ENCODE measurements around the gene ABRACL. TPM values are rescaled to one million over a fixed set of nuclear protein-coding genes. Genes with fewer than 3 reads are reported as not detected.

The ABRACL gene
- total and polyA plus RNA-seq, 2 donors (not counting 1 experiment from before 2014, with no cell fraction given) = 13.6 to 22.6 TPM

GRCh38 chr6:139006477-139006876, 22.1 kb upstream of the ABRACL start:
- no peaks in the 10 kb centered on the region for H3K27me3 Mint-ChIP-seq
- H3K4me3 ChIP-seq (ENCODE audit: control extremely low read depth in 1 of 5, extremely low read depth in 1 of 5, insufficient read depth in 1 of 5, low read depth in 2 of 5, low read length in 4 of 5) = no peak overlapping the region
- no peak overlapping the region for H2AFZ ChIP-seq (ENCODE audit: insufficient read depth, low read depth, low read length, poor library complexity, severe bottlenecking)
- ATAC-seq (ENCODE audit: low read depth) (no peak), DNase-seq (no peak)
- H4K20me1 ChIP-seq (ENCODE audit: control insufficient read depth, insufficient read depth, low read length, poor library complexity, severe bottlenecking) = no peaks in the 10 kb centered on the region
- no peaks in the 10 kb centered on the region for H3K36me3 ChIP-seq (replicated peaks in 1 of 2; ENCODE audit: control extremely low read depth in 1 of 2, control insufficient read depth in 1 of 2, extremely low read depth in 1 of 2, insufficient read depth in 2 of 2, low read length in 1 of 2)
- no peak overlapping the region for H3K27ac ChIP-seq (ENCODE audit: low read length in 2 of 2)
- TF ChIP-seq, protein P1, sequence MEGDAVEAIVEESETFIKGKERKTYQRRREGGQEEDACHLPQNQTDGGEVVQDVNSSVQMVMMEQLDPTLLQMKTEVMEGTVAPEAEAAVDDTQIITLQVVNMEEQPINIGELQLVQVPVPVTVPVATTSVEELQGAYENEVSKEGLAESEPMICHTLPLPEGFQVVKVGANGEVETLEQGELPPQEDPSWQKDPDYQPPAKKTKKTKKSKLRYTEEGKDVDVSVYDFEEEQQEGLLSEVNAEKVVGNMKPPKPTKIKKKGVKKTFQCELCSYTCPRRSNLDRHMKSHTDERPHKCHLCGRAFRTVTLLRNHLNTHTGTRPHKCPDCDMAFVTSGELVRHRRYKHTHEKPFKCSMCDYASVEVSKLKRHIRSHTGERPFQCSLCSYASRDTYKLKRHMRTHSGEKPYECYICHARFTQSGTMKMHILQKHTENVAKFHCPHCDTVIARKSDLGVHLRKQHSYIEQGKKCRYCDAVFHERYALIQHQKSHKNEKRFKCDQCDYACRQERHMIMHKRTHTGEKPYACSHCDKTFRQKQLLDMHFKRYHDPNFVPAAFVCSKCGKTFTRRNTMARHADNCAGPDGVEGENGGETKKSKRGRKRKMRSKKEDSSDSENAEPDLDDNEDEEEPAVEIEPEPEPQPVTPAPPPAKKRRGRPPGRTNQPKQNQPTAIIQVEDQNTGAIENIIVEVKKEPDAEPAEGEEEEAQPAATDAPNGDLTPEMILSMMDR (IDR thresholded peaks at IDR 0.05) = no peak
- TF ChIP-seq EZH2 (IDR thresholded peaks at IDR 0.05; ENCODE audit: borderline replicate concordance, insufficient read depth, low read depth, low read length, poor library complexity, severe bottlenecking) = no peak
- no peak overlapping the region for H3K27ac Mint-ChIP-seq
- H3K9ac ChIP-seq (ENCODE audit: low read length) = no peak overlapping the region
- no peak overlapping the region for H3K4me2 ChIP-seq (replicated peaks; ENCODE audit: low read depth, low read length, poor library complexity, severe bottlenecking)
- H3K27me3 ChIP-seq (replicated peaks in 1 of 4; ENCODE audit: control extremely low read depth in 1 of 4, control insufficient read depth in 3 of 4, insufficient read depth in 4 of 4, low read length in 3 of 4) = no peaks in the 10 kb centered on the region
- CTCF ChIA-PET = no interaction called here
- no peak overlapping the region for H3K4me3 Mint-ChIP-seq
- peaks cover 0 to 3% (median 2%) of the 10 kb centered on the region in 3 donors for H3K9me3 ChIP-seq (ENCODE audit: control extremely low read depth in 1 of 3, control insufficient read depth in 2 of 3, insufficient read depth in 1 of 3, low read length in 2 of 3)
- intact Hi-C loops (cut with micrococcal nuclease) = no loop called here
- H3K9me3 Mint-ChIP-seq (ENCODE audit: insufficient read depth) = no peaks in the 10 kb centered on the region
- WGBS (ENCODE audit: insufficient coverage) = 100% methylated on average over 1 of the region's 3 CpGs
- H3K4me1 Mint-ChIP-seq = peaks cover 13% of the 10 kb centered on the region
- POLR2A ChIA-PET = no interaction called here
- H3K4me1 ChIP-seq (ENCODE audit: control insufficient read depth in 2 of 2, insufficient read depth in 2 of 2, low read length in 2 of 2) = peaks cover 5 to 10% of the 10 kb centered on the region in 2 donors
- no peaks in the 10 kb centered on the region for H3K79me2 ChIP-seq (ENCODE audit: control insufficient read depth, insufficient read depth, low read length)

- no peak overlapping the region for H3K4me2 ChIP-seq (replicated peaks; ENCODE audit: low read depth, low read length, poor library complexity, severe bottlenecking)
- no peak overlapping the region for H3K4me3 ChIP-seq (ENCODE audit: control extremely low read depth in 1 of 5, extremely low read depth in 1 of 5, insufficient read depth in 1 of 5, low read depth in 2 of 5, low read length in 4 of 5)
- no peak overlapping the region for H2AFZ ChIP-seq (ENCODE audit: insufficient read depth, low read depth, low read length, poor library complexity, severe bottlenecking)
- no peak for TF ChIP-seq EZH2 (IDR thresholded peaks at IDR 0.05; ENCODE audit: borderline replicate concordance, insufficient read depth, low read depth, low read length, poor library complexity, severe bottlenecking)
- TF ChIP-seq, protein P1 (IDR thresholded peaks at IDR 0.05) = no peak
- no peaks in the 10 kb centered on the region for H3K9me3 Mint-ChIP-seq (ENCODE audit: insufficient read depth)
- ChIA-PET POLR2A (no interaction called here), CTCF (interaction anchor here (0.6 to 1.4 kb wide), 2 partner anchors 18 to 53 kb away, joined by 3 to 4 read pairs; no protein-coding TSS in a partner anchor)
- H3K27me3 ChIP-seq (replicated peaks in 1 of 4; ENCODE audit: control extremely low read depth in 1 of 4, control insufficient read depth in 3 of 4, insufficient read depth in 4 of 4, low read length in 3 of 4) = no peaks in the 10 kb centered on the region
- H4K20me1 ChIP-seq (ENCODE audit: control insufficient read depth, insufficient read depth, low read length, poor library complexity, severe bottlenecking) = no peaks in the 10 kb centered on the region
- no peak overlapping the region for H3K27ac Mint-ChIP-seq
- no peak overlapping the region for H3K9ac ChIP-seq (ENCODE audit: low read length)
- H3K27me3 Mint-ChIP-seq = no peaks in the 10 kb centered on the region
- intact Hi-C loops (cut with micrococcal nuclease) = no loop called here
- WGBS (ENCODE audit: insufficient coverage) = no CpG with 5 or more reads among the region's 1 CpG
- peaks cover 13% of the 10 kb centered on the region for H3K4me1 Mint-ChIP-seq
- peaks cover 0 to 3% (median 2%) of the 10 kb centered on the region in 3 donors for H3K9me3 ChIP-seq (ENCODE audit: control extremely low read depth in 1 of 3, control insufficient read depth in 2 of 3, insufficient read depth in 1 of 3, low read length in 2 of 3)
- ATAC-seq (ENCODE audit: low read depth) = no peak
- no peak overlapping the region for H3K4me3 Mint-ChIP-seq
- DNase-seq = no peak
- peaks cover 5 to 10% of the 10 kb centered on the region in 2 donors for H3K4me1 ChIP-seq (ENCODE audit: control insufficient read depth in 2 of 2, insufficient read depth in 2 of 2, low read length in 2 of 2)
- H3K27ac ChIP-seq (ENCODE audit: low read length in 2 of 2) = no peak overlapping the region
- H3K36me3 ChIP-seq (replicated peaks in 1 of 2; ENCODE audit: control extremely low read depth in 1 of 2, control insufficient read depth in 1 of 2, extremely low read depth in 1 of 2, insufficient read depth in 2 of 2, low read length in 1 of 2) = no peaks in the 10 kb centered on the region
- H3K79me2 ChIP-seq (ENCODE audit: control insufficient read depth, insufficient read depth, low read length) = no peaks in the 10 kb centered on the region
Measured at GRCh38 chr6:139007428-139007827, 21.1 kb upstream of the ABRACL start.
